Liver (tissue), 9 donors: Measurements from ENCODE around the gene DNAH6. TPM values are rescaled to one million over a fixed set of nuclear protein-coding genes. Genes with fewer than 3 reads are reported as not detected.

ENCODE experiments used
- DNase-seq: peaks from one replicate; pipeline ENCODE4 v3.0.0-alpha.2; 2017; ENCODE audit warnings: low spot score
- H3K27ac ChIP-seq, 2 donors: one replicate each; pipeline ENCODE4 v1.7.0; 2013; ENCODE audit warnings: inconsistent platforms in 2 of 2, low read length in 2 of 2, control low read depth in 1 of 2, low read depth in 1 of 2, mild to moderate bottlenecking in 1 of 2
- H3K27me3 ChIP-seq, 4 donors: one replicate each; pipeline versions ENCODE4 v1.6.1 to v1.7.0; 2013; ENCODE audit warnings: low read length in 3 of 4, inconsistent platforms in 1 of 4, mild to moderate bottlenecking in 1 of 4, moderate library complexity in 1 of 4; ENCODE audit not compliant: control insufficient read depth in 4 of 4, insufficient read depth in 4 of 4
- H3K36me3 ChIP-seq, 4 donors: one replicate each; pipeline versions ENCODE4 v1.6.1 to v1.7.0; 2013; ENCODE audit warnings: low read length in 3 of 4, mild to moderate bottlenecking in 3 of 4, low read depth in 1 of 4, moderate library complexity in 1 of 4; ENCODE audit not compliant: control insufficient read depth in 4 of 4, insufficient read depth in 3 of 4
- H3K4me1 ChIP-seq, 4 donors: one replicate each; pipeline versions ENCODE4 v1.6.1 to v1.7.0; 2013; ENCODE audit warnings: low read length in 3 of 4, mild to moderate bottlenecking in 3 of 4, moderate library complexity in 1 of 4; ENCODE audit not compliant: control insufficient read depth in 4 of 4, insufficient read depth in 4 of 4
- H3K4me3 ChIP-seq, 3 donors: one replicate each; pipeline versions ENCODE4 v1.6.1 to v1.7.0; 2013; ENCODE audit warnings: low read length in 3 of 3, control low read depth in 1 of 3, low read depth in 1 of 3, mild to moderate bottlenecking in 1 of 3
- H3K9ac ChIP-seq, 2 donors: one replicate each; pipeline ENCODE4 v1.7.0; 2013; ENCODE audit warnings: low read length in 2 of 2, mild to moderate bottlenecking in 2 of 2, moderate library complexity in 2 of 2, control low read depth in 1 of 2, low read depth in 1 of 2
- H3K9me3 ChIP-seq, 4 donors: one replicate each; pipeline versions ENCODE4 v1.6.1 to v1.7.0; 2013; ENCODE audit warnings: low read length in 3 of 4; ENCODE audit not compliant: control insufficient read depth in 4 of 4
- CTCF ChIP-seq: fragments of 150-350 bp; IDR thresholded peaks from 2 replicates; pipeline ENCODE4 v1.5.1; 2017; ENCODE audit warnings: improper control_type of control experiment, low read depth, low read length; ENCODE audit not compliant: missing input control
- EGR1 ChIP-seq, 2 donors: IDR thresholded peaks; 2 replicates each; pipeline ENCODE4 v1.6.1; 2016 to 2018; ENCODE audit warnings: antibody characterized with exemption in 2 of 2, low read depth in 2 of 2
- FOXA1 ChIP-seq: IDR thresholded peaks from 2 replicates; pipeline ENCODE4 v1.6.1; 2016; ENCODE audit warnings: antibody characterized with exemption
- FOXA2 ChIP-seq: IDR thresholded peaks from 2 replicates; pipeline ENCODE4 v1.6.1; 2016; ENCODE audit warnings: antibody characterized with exemption
- GABPA ChIP-seq, 2 donors: IDR thresholded peaks in 1 of 2; conservative IDR thresholded peaks in 1 of 2; 2 replicates each; pipeline ENCODE4 v1.6.1; 2016; ENCODE audit warnings: antibody characterized with exemption in 2 of 2, mild to moderate bottlenecking in 1 of 2, moderate library complexity in 1 of 2
- HNF4A ChIP-seq, 2 donors: conservative IDR thresholded peaks; 2 replicates each; pipeline ENCODE4 v1.6.1; 2016; ENCODE audit warnings: antibody characterized with exemption in 2 of 2, mild to moderate bottlenecking in 2 of 2
- HNF4G ChIP-seq: IDR thresholded peaks from 2 replicates; pipeline ENCODE4 v1.6.1; 2016; ENCODE audit warnings: antibody characterized with exemption
- JUND ChIP-seq, 2 donors: IDR thresholded peaks; 2 replicates each; pipeline ENCODE4 v1.6.1; 2016; ENCODE audit warnings: antibody characterized with exemption in 2 of 2
- NR2F2 ChIP-seq: IDR thresholded peaks from 2 replicates; pipeline ENCODE4 v1.6.1; 2016; ENCODE audit warnings: antibody characterized with exemption
- RAD21 ChIP-seq, 2 donors: IDR thresholded peaks; 2 replicates each; pipeline ENCODE4 v1.6.1; 2016; ENCODE audit warnings: antibody characterized with exemption in 2 of 2, mild to moderate bottlenecking in 2 of 2
- RXRA ChIP-seq, 2 donors: IDR thresholded peaks; 2 replicates each; pipeline ENCODE4 v1.6.1; 2017 to 2018; ENCODE audit warnings: antibody characterized with exemption in 2 of 2, mild to moderate bottlenecking in 1 of 2
- SP1 ChIP-seq: IDR thresholded peaks from 2 replicates; pipeline ENCODE4 v1.6.1; 2018; ENCODE audit warnings: antibody characterized with exemption, mild to moderate bottlenecking
- TAF1 ChIP-seq: conservative IDR thresholded peaks from 2 replicates; pipeline ENCODE4 v1.6.1; 2016; ENCODE audit warnings: antibody characterized with exemption, mild to moderate bottlenecking
- YY1 ChIP-seq: IDR thresholded peaks from 2 replicates; pipeline ENCODE4 v1.6.1; 2016; ENCODE audit warnings: antibody characterized with exemption, mild to moderate bottlenecking
- ZBTB33 ChIP-seq: IDR thresholded peaks from 2 replicates; pipeline ENCODE4 v1.6.1; 2016; ENCODE audit warnings: antibody characterized with exemption
- polyA plus RNA-seq, 2 donors: library from polyadenylated mRNA; stranded (reverse) in 1 of 2; unstranded in 1 of 2; fragments of 200-250 nt in 1 of 2; fragments of >200 nt in 1 of 2; fragmentation: Nextera tagmentation in 1 of 2; extraction: Ambion mirVana in 1 of 2; gene quantifications; one replicate each; pipeline versions ENCODE4 v1.2.1 to v1.2.3, GENCODE V29; 2013 to 2015
- total RNA-seq, 2 donors: library from RNA; depleted of rRNA; stranded (reverse); fragments of >200 nt; gene quantifications; one replicate each; pipeline ENCODE4 v1.2.3, GENCODE V29; 2014
- TF ChIP-seq, protein P1 (sequence below): IDR thresholded peaks from 2 replicates; pipeline ENCODE4 v1.6.1; 2016; ENCODE audit warnings: antibody characterized with exemption, mild to moderate bottlenecking
- TF ChIP-seq, protein P2 (sequence below): IDR thresholded peaks from 2 replicates; pipeline ENCODE4 v1.6.1; 2016; ENCODE audit warnings: antibody characterized with exemption
- TF ChIP-seq, protein P3 (sequence below): IDR thresholded peaks from 2 replicates; pipeline ENCODE4 v1.6.1; 2016; ENCODE audit warnings: antibody characterized with exemption
- donor health status: healthy.
- donor health status: healthy.
- donor health status: healthy.
- donor health status: healthy.
- donor health status: healthy.

The DNAH6 gene
- total and polyA plus RNA-seq, 4 donors = 0.32 to 1.6 (median 0.59) TPM

- TF ChIP-seq GABPA (IDR thresholded peaks at IDR 0.05 in 1 of 2, conservative IDR thresholded peaks at IDR 0.05 in 1 of 2) (no peak), ZBTB33 (no peak), EGR1 (IDR thresholded peaks at IDR 0.05; ENCODE audit: low read depth in 2 of 2) (no peak), SP1 (no peak), HNF4G (no peak), TAF1 (no peak), CTCF (no peak), FOXA1 (no peak), JUND (IDR thresholded peaks at IDR 0.05) (no peak), YY1 (no peak), RXRA (IDR thresholded peaks at IDR 0.05) (no peak), RAD21 (IDR thresholded peaks at IDR 0.05) (no peak), FOXA2 (no peak), HNF4A (conservative IDR thresholded peaks at IDR 0.05) (no peak), NR2F2 (no peak)
- TF ChIP-seq, protein P1, sequence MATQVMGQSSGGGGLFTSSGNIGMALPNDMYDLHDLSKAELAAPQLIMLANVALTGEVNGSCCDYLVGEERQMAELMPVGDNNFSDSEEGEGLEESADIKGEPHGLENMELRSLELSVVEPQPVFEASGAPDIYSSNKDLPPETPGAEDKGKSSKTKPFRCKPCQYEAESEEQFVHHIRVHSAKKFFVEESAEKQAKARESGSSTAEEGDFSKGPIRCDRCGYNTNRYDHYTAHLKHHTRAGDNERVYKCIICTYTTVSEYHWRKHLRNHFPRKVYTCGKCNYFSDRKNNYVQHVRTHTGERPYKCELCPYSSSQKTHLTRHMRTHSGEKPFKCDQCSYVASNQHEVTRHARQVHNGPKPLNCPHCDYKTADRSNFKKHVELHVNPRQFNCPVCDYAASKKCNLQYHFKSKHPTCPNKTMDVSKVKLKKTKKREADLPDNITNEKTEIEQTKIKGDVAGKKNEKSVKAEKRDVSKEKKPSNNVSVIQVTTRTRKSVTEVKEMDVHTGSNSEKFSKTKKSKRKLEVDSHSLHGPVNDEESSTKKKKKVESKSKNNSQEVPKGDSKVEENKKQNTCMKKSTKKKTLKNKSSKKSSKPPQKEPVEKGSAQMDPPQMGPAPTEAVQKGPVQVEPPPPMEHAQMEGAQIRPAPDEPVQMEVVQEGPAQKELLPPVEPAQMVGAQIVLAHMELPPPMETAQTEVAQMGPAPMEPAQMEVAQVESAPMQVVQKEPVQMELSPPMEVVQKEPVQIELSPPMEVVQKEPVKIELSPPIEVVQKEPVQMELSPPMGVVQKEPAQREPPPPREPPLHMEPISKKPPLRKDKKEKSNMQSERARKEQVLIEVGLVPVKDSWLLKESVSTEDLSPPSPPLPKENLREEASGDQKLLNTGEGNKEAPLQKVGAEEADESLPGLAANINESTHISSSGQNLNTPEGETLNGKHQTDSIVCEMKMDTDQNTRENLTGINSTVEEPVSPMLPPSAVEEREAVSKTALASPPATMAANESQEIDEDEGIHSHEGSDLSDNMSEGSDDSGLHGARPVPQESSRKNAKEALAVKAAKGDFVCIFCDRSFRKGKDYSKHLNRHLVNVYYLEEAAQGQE = no peak
- TF ChIP-seq, protein P2, sequence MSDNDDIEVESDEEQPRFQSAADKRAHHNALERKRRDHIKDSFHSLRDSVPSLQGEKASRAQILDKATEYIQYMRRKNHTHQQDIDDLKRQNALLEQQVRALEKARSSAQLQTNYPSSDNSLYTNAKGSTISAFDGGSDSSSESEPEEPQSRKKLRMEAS = no peak
- TF ChIP-seq, protein P3, sequence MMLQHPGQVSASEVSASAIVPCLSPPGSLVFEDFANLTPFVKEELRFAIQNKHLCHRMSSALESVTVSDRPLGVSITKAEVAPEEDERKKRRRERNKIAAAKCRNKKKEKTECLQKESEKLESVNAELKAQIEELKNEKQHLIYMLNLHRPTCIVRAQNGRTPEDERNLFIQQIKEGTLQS = no peak
Observed at GRCh38 chr2:84708442-84708841, 192.1 kb downstream of the DNAH6 start.

More at GRCh38 chr2:84708442-84708841, 192.1 kb downstream of the DNAH6 start:
- H3K27ac ChIP-seq = no peak overlapping the region
- no peak overlapping the region for H3K4me3 ChIP-seq
- H3K9ac ChIP-seq = no peak overlapping the region
- H3K4me1 ChIP-seq = peaks cover 0 to 20% (median 11%) of the 10 kb centered on the region in 4 donors
- no peaks in the 10 kb centered on the region for H3K36me3 ChIP-seq
- no peaks in the 10 kb centered on the region for H3K9me3 ChIP-seq
- no peak for DNase-seq
- no peaks in the 10 kb centered on the region for H3K27me3 ChIP-seq
